OCI-LY3 (cell line): ENCODE results near the gene ELP4.

Source experiments
- EZH2phosphoT487 ChIP-seq: fragments of 200-600 bp; shearing (Covaris generic); IDR thresholded peaks from 2 replicates; pipeline ENCODE4 v1.6.1; 2018; ENCODE audit warnings: antibody characterized with exemption, mixed run types, low read depth
- TF ChIP-seq, protein P1 (sequence below): fragments of 200-600, 300-600 bp; sonication (generic); IDR thresholded peaks from 2 replicates; pipeline ENCODE4 v1.5.1; 2014; ENCODE audit warnings: antibody characterized with exemption, low read length, low read depth

DNA sequence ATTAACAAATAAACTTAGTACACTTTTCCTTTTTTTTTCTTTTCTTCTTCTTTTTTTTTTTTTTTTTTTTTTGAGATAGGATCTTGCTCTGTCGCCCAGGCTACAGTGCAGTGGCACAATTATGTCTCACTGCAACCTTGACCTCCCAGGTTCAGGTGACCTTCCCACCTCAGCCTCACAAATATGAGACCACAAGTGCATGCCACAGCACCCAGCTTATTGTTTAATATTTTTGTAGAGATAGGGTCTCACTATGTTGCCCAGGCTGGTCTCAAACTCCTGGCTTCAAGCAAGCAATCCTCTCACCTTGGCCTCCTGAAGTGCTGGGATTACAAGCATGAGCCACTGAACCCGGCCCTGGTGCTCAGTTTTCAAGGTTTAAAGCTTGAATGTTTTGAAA is 88.9 kb downstream of the ELP4 start:
- TF ChIP-seq, protein P1, sequence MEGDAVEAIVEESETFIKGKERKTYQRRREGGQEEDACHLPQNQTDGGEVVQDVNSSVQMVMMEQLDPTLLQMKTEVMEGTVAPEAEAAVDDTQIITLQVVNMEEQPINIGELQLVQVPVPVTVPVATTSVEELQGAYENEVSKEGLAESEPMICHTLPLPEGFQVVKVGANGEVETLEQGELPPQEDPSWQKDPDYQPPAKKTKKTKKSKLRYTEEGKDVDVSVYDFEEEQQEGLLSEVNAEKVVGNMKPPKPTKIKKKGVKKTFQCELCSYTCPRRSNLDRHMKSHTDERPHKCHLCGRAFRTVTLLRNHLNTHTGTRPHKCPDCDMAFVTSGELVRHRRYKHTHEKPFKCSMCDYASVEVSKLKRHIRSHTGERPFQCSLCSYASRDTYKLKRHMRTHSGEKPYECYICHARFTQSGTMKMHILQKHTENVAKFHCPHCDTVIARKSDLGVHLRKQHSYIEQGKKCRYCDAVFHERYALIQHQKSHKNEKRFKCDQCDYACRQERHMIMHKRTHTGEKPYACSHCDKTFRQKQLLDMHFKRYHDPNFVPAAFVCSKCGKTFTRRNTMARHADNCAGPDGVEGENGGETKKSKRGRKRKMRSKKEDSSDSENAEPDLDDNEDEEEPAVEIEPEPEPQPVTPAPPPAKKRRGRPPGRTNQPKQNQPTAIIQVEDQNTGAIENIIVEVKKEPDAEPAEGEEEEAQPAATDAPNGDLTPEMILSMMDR: no peak
- TF ChIP-seq EZH2phosphoT487: no peak
